Right lobe of liver (tissue), 6 donors: Measurements from ENCODE around the gene SIRPA. TPM values are rescaled to one million over a fixed set of nuclear protein-coding genes. Genes with fewer than 3 reads are reported as not detected.

Source experiments
- ATAC-seq, 4 donors: fragments of 200-7000 bp; cut with Tn5 transposase; one replicate each; pipeline ENCODE4 v1.9.1; 2020; ENCODE audit warnings: mild to moderate bottlenecking in 4 of 4, moderate library complexity in 4 of 4
- DNase-seq, 3 donors: peaks; one replicate each; pipeline ENCODE4 v3.0.0-alpha.2; 2020
- H3K27ac ChIP-seq, 3 donors: fragments of 200-600 bp; one replicate each; pipeline ENCODE4 v1.8.0; 2022
- H3K27me3 ChIP-seq, 2 donors: fragments of 200-600 bp; one replicate each; pipeline ENCODE4 v1.8.0; 2022
- H3K36me3 ChIP-seq, 4 donors: fragments of 200-600 bp; sonication (generic) in 1 of 4; one replicate each; pipeline versions ENCODE4 v1.5.1 to v1.8.0; 2017 to 2022; ENCODE audit warnings: control low read depth in 1 of 4
- H3K4me1 ChIP-seq, 4 donors: fragments of 200-600 bp; sonication (generic) in 1 of 4; one replicate each; pipeline versions ENCODE4 v1.5.1 to v1.8.0; 2017 to 2022; ENCODE audit warnings: control low read depth in 1 of 4
- H3K4me3 ChIP-seq, 3 donors: fragments of 200-600 bp; one replicate each; pipeline ENCODE4 v1.8.0; 2022
- H3K9me3 ChIP-seq, 4 donors: fragments of 200-600 bp; sonication (generic) in 1 of 4; one replicate each; pipeline versions ENCODE4 v1.5.1 to v1.8.0; 2017 to 2022; ENCODE audit warnings: control low read depth in 1 of 4
- CTCF ChIP-seq, 4 donors: fragments of 200-600 bp in 3 of 4; fragments of 450-650 bp in 1 of 4; IDR thresholded peaks; one replicate each; pipeline versions ENCODE4 v1.5.1 to v1.8.0; 2016 to 2022; ENCODE audit warnings: antibody characterized with exemption in 4 of 4, mild to moderate bottlenecking in 2 of 4
- POLR2A ChIP-seq: fragments of 450-650 bp; IDR thresholded peaks from one replicate; pipeline ENCODE4 v1.6.1; 2017; ENCODE audit warnings: antibody characterized with exemption, mild to moderate bottlenecking
- WGBS: methylation state at CpG from one replicate; pipeline ENCODE4 v1.1.6; 2018; ENCODE audit warnings: low coverage, low lambda C conversion rate; ENCODE audit not compliant: insufficient coverage; ENCODE audit errors: missing lambda C conversion rate; 5-methylcytosine and 5-hydroxymethylcytosine counted together
- intact Hi-C, 2 donors: fragments of 100-400 bp; cut with DNase I; formaldehyde crosslinking; loops; one replicate each; pipeline versions ENCODE4 v1.11.2 to v1.14.1; 2022
- total RNA-seq, 6 experiments: library from RNA; depleted of rRNA in 2 of 6; stranded (reverse); fragments of >200 nt in 2 of 6; fragmentation: NEBNext Ultra II Directional in 3 of 6; extraction: Animal tissue kit (Norgen Biotek cat#: 25700) in 3 of 6; gene quantifications; one replicate each; pipeline versions ENCODE4 v1.1.0 to v1.2.4, GENCODE V29; 2016 to 2023
- donor health status: DM: no; HTN: yes; CAD: no.
- donor health status: DM: no; HTN: no; CAD: no.
- donor health status: DM: no; HTN: no; CAD: no.
- donor health status: DM: no; HTN: yes; CAD: no.
- donor health status: DM: no; HTN: yes; CAD: no.

The SIRPA gene
- total RNA-seq, 6 experiments from 2014 or later: 26.8 to 42.7 (median 34.8) TPM

- 57% methylated on average over 8 of the region's 9 CpGs for WGBS
- Histone ChIP-seq H3K27ac (no peak overlapping the region), H3K36me3 (peaks cover 0 to 10% (median 0%) of the 10 kb centered on the region in 4 donors), H3K27me3 (no peaks in the 10 kb centered on the region), H3K9me3 (no peaks in the 10 kb centered on the region), H3K4me3 (no peak overlapping the region), H3K4me1 (peaks cover 0 to 11% (median 0%) of the 10 kb centered on the region in 4 donors)
- intact Hi-C loops: no loop called here
- TF ChIP-seq CTCF (IDR thresholded peaks at IDR 0.05) (no peak), POLR2A (no peak)
- DNase-seq (no peak), ATAC-seq (peak in 3 of 4 donors; percentile 40 to 60 (median 48))
These were observed 11.3 kb downstream of the SIRPA start for GRCh38 chr20:1906361-1907051.

- ATAC-seq: no peak
- 86% methylated on average over 3 of the region's 6 CpGs for WGBS
These were observed 12.4 kb downstream of the SIRPA start for GRCh38 chr20:1907586-1907985.

DNA sequence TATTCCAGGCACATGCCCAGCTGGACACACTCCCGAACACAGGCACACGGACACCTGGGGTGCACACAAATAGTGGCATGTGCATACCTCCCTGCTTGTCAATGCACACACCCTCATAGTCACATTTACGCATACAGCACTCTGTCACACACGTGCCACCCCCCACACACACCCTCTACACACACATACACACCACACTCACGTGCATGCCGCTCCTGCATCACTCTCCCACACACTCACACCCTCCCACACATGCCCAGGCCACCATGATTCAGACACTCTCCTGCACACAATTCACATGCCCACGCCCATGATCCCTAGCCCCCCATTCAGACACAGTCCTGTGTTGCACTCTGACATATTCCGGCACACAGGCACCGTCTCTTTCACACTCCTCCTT, 13.0 kb downstream of the SIRPA start:
- TF ChIP-seq POLR2A: no peak
- no peak for TF ChIP-seq CTCF (IDR thresholded peaks at IDR 0.05)
- Histone ChIP-seq H3K4me1 (peaks cover 0 to 11% (median 0%) of the 10 kb centered on the region in 4 donors), H3K4me3 (no peak overlapping the region), H3K27me3 (no peaks in the 10 kb centered on the region), H3K27ac (no peak overlapping the region), H3K36me3 (peaks cover 0 to 10% (median 0%) of the 10 kb centered on the region in 4 donors), H3K9me3 (no peaks in the 10 kb centered on the region)
- intact Hi-C loops: no loop called here
- DNase-seq (no peak), ATAC-seq (no peak)
- 89% methylated on average over 8 of the region's 9 CpGs for WGBS

More at GRCh38 chr20:1907586-1907985, 12.4 kb downstream of the SIRPA start:
- H3K36me3 ChIP-seq: peaks cover 0 to 10% (median 0%) of the 10 kb centered on the region in 4 donors
- H3K27me3 ChIP-seq: no peaks in the 10 kb centered on the region
- no peak overlapping the region for H3K4me3 ChIP-seq
- peaks cover 0 to 11% (median 0%) of the 10 kb centered on the region in 4 donors for H3K4me1 ChIP-seq
- TF ChIP-seq POLR2A: no peak
- no peak for TF ChIP-seq CTCF (IDR thresholded peaks at IDR 0.05)
- no peak overlapping the region for H3K27ac ChIP-seq
- intact Hi-C loops: no loop called here
- DNase-seq: no peak
- no peaks in the 10 kb centered on the region for H3K9me3 ChIP-seq

DNA sequence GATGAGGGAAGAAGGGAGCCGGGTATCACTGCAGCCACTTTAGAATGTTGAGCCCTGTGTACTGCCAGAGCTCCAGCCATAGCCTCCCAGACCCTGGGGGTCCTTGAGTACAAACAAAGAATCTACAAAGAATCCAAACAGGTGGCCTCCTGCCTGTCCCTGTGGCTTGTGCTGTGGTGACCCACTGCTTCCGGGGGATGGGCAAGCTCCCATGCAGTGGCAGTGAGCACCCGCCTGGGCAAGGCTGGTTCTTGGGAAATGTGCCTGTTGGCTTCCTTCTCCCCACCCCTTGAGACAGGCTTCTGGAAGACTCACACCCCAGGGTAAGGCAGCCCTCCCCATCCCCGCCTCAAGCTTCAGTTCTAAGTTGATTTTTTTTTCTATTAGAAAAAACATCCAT, 13.9 kb downstream of the SIRPA start:
- Histone ChIP-seq H3K4me1 (peaks cover 0 to 11% (median 0%) of the 10 kb centered on the region in 4 donors), H3K4me3 (no peak overlapping the region), H3K27ac (no peak overlapping the region), H3K27me3 (no peaks in the 10 kb centered on the region), H3K9me3 (no peaks in the 10 kb centered on the region), H3K36me3 (peaks cover 0 to 10% (median 0%) of the 10 kb centered on the region in 4 donors)
- TF ChIP-seq CTCF (IDR thresholded peaks at IDR 0.05): no peak
- no peak for TF ChIP-seq POLR2A
- DNase-seq (no peak), ATAC-seq (no peak)
- intact Hi-C loops: no loop called here
- 100% methylated on average over 2 of the region's 4 CpGs for WGBS
